ENCODE measurements around the gene CFP.

GRCh38 chrX:47659421-47659726 lies 29.6 kb upstream of the CFP start:
- TF ChIP-seq CTCF (IDR thresholded peaks at IDR 0.05; ENCODE audit: low read depth, low read length, poor library complexity, severe bottlenecking) (no peak), EZH2phosphoT487 (IDR thresholded peaks at IDR 0.05; ENCODE audit: borderline replicate concordance, low read length) (no peak)
